ENCODE data around the gene PTPRN. TPM values are rescaled to one million over a fixed set of nuclear protein-coding genes. Genes with fewer than 3 reads are reported as not detected.
"Not testable (repeated sequence)": the region's sequence is repeated elsewhere in the genome, so short reads cannot be mapped to it uniquely, and the experiment has no call there.

Gene PTPRN
- total RNA-seq, 4 donors from 2014 or later, result not detected

DNA sequence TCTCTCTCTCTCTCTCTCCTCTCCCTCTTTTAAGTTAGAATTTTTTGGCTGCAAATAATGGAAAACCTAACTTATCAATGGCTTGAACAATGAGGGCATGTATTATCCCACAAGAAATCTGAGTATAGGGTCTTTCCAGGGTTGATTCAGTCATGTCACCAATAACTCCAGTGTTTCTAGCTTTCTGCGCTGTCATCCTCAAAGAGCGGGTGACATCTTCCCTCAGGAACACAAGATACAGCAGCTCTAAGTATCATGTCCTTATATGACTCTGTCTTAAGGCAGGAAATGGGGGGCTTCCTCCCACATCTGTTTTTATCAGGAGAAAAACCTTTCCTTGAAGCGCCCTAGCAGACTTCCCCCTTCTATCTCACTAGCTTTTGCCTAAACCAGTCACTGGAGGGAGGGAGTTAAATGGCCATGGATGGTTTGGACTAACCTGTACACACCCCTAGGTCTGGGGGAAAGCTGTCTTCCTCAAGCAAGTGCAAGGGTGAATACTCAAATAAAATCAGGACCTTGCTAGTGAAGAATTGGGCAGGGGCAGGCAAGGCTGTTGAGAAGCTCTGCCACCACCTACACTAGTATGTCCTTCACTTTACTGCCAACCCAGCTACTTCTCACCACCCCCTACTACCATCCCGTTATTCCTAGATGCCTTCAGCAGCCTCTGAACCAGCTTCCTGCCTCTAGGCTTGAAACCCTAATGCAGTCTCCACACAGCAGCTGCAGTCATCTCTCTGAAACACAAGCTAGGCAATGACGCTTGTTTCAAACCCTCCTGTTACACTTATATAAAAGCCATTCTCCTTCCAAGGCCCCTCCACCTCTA lies 48.0 kb downstream of the PTPRN start:
- no peak for DNase-seq (ENCODE audit: low spot score in 2 of 2)
- peaks cover 0 to 30% of the 10 kb centered on the region in 2 donors for H3K27me3 ChIP-seq
- no peaks in the 10 kb centered on the region for H3K9me3 ChIP-seq
- TF ChIP-seq EP300 (IDR thresholded peaks at IDR 0.05) (no peak), POLR2A (IDR thresholded peaks at IDR 0.05) (no peak)
- TF ChIP-seq, protein P1, sequence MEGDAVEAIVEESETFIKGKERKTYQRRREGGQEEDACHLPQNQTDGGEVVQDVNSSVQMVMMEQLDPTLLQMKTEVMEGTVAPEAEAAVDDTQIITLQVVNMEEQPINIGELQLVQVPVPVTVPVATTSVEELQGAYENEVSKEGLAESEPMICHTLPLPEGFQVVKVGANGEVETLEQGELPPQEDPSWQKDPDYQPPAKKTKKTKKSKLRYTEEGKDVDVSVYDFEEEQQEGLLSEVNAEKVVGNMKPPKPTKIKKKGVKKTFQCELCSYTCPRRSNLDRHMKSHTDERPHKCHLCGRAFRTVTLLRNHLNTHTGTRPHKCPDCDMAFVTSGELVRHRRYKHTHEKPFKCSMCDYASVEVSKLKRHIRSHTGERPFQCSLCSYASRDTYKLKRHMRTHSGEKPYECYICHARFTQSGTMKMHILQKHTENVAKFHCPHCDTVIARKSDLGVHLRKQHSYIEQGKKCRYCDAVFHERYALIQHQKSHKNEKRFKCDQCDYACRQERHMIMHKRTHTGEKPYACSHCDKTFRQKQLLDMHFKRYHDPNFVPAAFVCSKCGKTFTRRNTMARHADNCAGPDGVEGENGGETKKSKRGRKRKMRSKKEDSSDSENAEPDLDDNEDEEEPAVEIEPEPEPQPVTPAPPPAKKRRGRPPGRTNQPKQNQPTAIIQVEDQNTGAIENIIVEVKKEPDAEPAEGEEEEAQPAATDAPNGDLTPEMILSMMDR (IDR thresholded peaks at IDR 0.05), result no peak
- H3K27ac ChIP-seq, result no peak overlapping the region
- H3K4me1 ChIP-seq, result no peaks in the 10 kb centered on the region
- 61 to 72% methylated on average over 5 of the region's 5 CpGs for WGBS, 2 donors
- H3K4me3 ChIP-seq, result no peak overlapping the region
- no peaks in the 10 kb centered on the region for H3K36me3 ChIP-seq

DNA sequence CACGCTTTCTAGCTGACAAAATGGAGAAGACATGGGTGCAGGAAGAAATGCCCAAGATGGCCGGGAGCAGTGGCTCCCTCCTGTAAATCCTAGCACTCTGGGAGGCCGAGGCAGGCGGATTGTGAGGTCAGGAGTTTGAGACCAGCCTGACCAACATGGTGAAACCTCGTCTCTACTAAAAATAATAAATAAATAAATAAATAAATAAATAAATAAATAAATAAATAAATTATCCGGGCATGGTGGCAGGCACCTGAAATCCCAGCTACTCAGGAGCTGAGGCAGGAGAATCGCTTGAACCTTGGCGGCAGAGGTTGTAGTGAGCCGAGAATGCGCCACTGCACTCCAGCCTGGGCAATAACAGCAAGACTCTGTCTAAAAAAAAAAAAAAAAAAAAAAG lies 50.3 kb downstream of the PTPRN start:
- H3K4me3 ChIP-seq; H3K36me3 ChIP-seq; H3K9me3 ChIP-seq; H3K27ac ChIP-seq; DNase-seq (ENCODE audit: low spot score in 2 of 2): not testable (repeated sequence)
- peaks cover 0 to 15% (median 8%) of the 10 kb centered on the region in 4 donors for H3K4me1 ChIP-seq
- 79 to 81% methylated on average over 10 of the region's 10 CpGs for WGBS, 2 donors
- H3K27me3 ChIP-seq, result peaks cover 0 to 52% of the 10 kb centered on the region in 2 donors

DNA sequence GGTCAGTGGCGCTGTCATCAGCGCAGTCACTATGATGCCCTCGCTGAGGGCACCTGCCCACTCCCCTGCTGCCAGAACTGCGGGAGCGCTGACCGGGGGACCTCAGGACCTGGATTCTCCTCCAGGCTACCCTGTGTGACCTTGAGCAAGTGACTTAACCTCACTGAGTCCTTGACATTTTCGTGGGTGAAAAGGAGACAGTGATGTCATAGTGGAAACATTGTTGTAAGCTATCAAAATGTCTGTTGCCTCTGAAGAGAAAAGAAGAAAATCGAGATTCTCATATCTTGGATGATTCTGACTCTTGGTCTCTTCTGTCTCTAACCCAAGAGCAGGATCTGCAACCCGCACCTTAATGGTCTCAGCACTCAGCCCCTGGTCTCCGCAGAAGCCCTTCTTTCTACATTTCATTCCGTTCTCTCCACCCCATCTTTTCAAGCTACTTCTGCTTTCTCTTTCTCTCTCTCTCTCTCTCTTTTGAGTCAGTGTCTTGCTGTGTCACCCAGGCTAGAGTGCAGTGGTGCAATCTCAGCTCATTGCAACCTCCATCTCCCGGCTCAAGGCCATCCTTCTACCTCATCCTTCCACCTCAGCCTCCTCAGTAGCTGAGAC lies 54.5 kb downstream of the PTPRN start:
- WGBS, 2 donors, result 19 to 22% methylated on average over 10 to 11 of the region's 12 CpGs
- Histone ChIP-seq H3K27ac (peak overlapping the region in 3 of 4 donors; percentile 33 to 89 (median 76)), H3K4me1 (peaks cover 0 to 49% (median 24%) of the 10 kb centered on the region in 4 donors), H3K27me3 (peaks cover 0 to 43% of the 10 kb centered on the region in 2 donors), H3K36me3 (peaks cover 0 to 6% (median 0%) of the 10 kb centered on the region in 3 donors), H3K4me3 (peak overlapping the region; percentile 49 to 81 (median 68)), H3K9me3 (no peaks in the 10 kb centered on the region)
- TF ChIP-seq POLR2A (IDR thresholded peaks at IDR 0.05), result no peak
- TF ChIP-seq, protein P1 (IDR thresholded peaks at IDR 0.05), result no peak
- no peak for TF ChIP-seq EP300 (IDR thresholded peaks at IDR 0.05)
- no peak for DNase-seq (ENCODE audit: low spot score in 2 of 2)

DNA sequence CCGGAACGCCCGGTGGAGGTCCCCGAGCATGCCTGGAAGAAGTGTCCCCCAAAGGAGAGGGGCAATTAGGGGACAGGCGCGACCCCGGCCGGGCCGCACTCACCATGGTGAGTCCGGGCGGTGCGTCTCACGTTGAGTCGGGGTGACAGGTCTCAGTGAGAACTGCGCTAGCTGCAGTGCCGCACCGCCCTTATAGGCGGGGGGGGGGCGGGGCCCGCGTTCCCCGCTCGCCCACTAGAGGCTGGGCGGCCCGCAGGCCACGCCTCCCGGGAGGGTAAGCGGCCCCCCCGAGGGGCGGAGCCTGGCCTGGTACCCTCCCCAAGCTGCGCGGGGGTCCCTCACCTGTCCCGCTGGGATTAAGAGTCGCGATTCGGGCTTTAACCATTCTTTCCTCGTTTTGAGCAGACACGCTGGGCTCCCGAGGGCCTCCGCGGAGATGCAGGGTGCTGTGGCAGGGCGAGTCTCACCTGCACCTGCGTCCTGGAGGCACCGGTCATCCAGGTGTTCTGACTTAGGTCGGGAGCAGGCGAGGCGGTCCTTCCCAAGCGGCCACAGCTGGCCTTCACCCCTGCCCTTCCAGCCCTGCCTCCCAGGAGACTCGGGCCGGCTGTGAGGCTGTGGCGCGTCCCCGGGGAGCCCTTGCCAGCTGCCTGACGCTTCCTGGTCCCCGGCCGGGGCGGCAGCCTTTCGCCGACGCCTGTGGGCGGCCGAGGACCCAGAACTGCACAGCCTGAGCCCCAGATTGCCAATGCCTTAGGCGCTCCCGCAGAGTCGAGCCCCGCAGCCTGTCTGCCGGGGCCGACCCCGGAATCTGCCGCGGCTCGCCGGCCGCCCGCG lies 55.2 kb downstream of the PTPRN start, which contains the start of gene TUBA4A:
Gene TUBA4A (minus strand): TSS at position 166 of the 837 bp plus-strand sequence. CDS start 60 bp downstream, at position 106.
- WGBS, 2 donors, result 0% methylated on average over 21 to 34 of the region's 76 CpGs
- TF ChIP-seq, protein P1 (IDR thresholded peaks at IDR 0.05), result peak in 3 of 5 experiments; percentile 12 to 46 (median 41)
- TF ChIP-seq POLR2A (IDR thresholded peaks at IDR 0.05) (peak; percentile 68 to 91), EP300 (IDR thresholded peaks at IDR 0.05) (peak; percentile 55 to 90)
- peaks cover 0 to 9% (median 0%) of the 10 kb centered on the region in 3 donors for H3K36me3 ChIP-seq
- peaks cover 0 to 56% (median 32%) of the 10 kb centered on the region in 4 donors for H3K4me1 ChIP-seq
- DNase-seq (ENCODE audit: low spot score in 2 of 2), result peak; percentile 65 to 69
- H3K4me3 ChIP-seq, result peak within 1 kb of the TSS; percentile 49 to 81 (median 68)
- H3K27ac ChIP-seq, result peak within 1 kb of the TSS; percentile 7 to 89 (median 70)
- H3K9me3 ChIP-seq, result no peaks in the 10 kb centered on the region
- peaks cover 0 to 41% of the 10 kb centered on the region in 2 donors for H3K27me3 ChIP-seq

All from tibial nerve (tissue), 4 donors.